Hepatocyte (in vitro differentiated cells): ENCODE data around the gene UCP2. TPM values are rescaled to one million over a fixed set of nuclear protein-coding genes. Genes with fewer than 3 reads are reported as not detected.
"Not testable (repeated sequence)": the region's sequence is repeated elsewhere in the genome, so short reads cannot be mapped to it uniquely, and the experiment has no call there.

ENCODE experiments used
- DNase-seq: peaks from one replicate; pipeline ENCODE4 v3.0.0-alpha.2; 2016; ENCODE audit warnings: low spot score
- H2AFZ ChIP-seq: fragments of 200-600 bp; sonication (generic); 2 replicates; pipeline ENCODE4 v1.6.0; 2016; ENCODE audit warnings: antibody characterized with exemption, mild to moderate bottlenecking
- H3K27ac ChIP-seq: fragments of 200-600 bp; sonication (generic); 2 replicates; pipeline ENCODE4 v1.5.1; 2016; ENCODE audit warnings: mild to moderate bottlenecking
- H3K27me3 ChIP-seq: fragments of 200-600 bp; sonication (generic); 2 replicates; pipeline ENCODE4 v1.6.1; 2016
- H3K36me3 ChIP-seq: fragments of 200-600 bp; sonication (generic); replicated peaks from 2 replicates; pipeline ENCODE4 v1.5.1; 2016; ENCODE audit warnings: low read depth; ENCODE audit not compliant: insufficient read depth
- H3K4me1 ChIP-seq: fragments of 200-600 bp; sonication (generic); 2 replicates; pipeline ENCODE4 v1.5.1; 2016; ENCODE audit warnings: mild to moderate bottlenecking, moderate library complexity; ENCODE audit not compliant: insufficient read depth
- H3K4me2 ChIP-seq: fragments of 200-600 bp; sonication (generic); 2 replicates; pipeline ENCODE4 v1.6.0; 2016
- H3K4me3 ChIP-seq: fragments of 200-600 bp; sonication (generic); 2 replicates; pipeline ENCODE4 v1.5.1; 2016; ENCODE audit warnings: mild to moderate bottlenecking
- H3K79me2 ChIP-seq: fragments of 200-600 bp; sonication (generic); 2 replicates; pipeline ENCODE4 v1.6.0; 2017; ENCODE audit warnings: mild to moderate bottlenecking
- H3K9me2 ChIP-seq: fragments of 200-600 bp; sonication (generic); replicated peaks from 2 replicates; pipeline ENCODE4 v1.6.0; 2017; ENCODE audit warnings: mild to moderate bottlenecking; ENCODE audit not compliant: insufficient read depth
- H3K9me3 ChIP-seq: fragments of 200-600 bp; sonication (generic); 2 replicates; pipeline ENCODE4 v1.5.1; 2016; ENCODE audit warnings: low read depth, mild to moderate bottlenecking
- H4K20me1 ChIP-seq: fragments of 200-600 bp; sonication (generic); 2 replicates; pipeline ENCODE4 v1.6.0; 2016; ENCODE audit warnings: mild to moderate bottlenecking; ENCODE audit not compliant: insufficient read depth, poor library complexity, severe bottlenecking
- CTCF ChIP-seq: fragments of 200-600 bp; sonication (generic); IDR thresholded peaks from 2 replicates; pipeline ENCODE4 v1.5.1; 2016; ENCODE audit warnings: antibody characterized with exemption, mild to moderate bottlenecking; ENCODE audit not compliant: poor library complexity
- EZH2 ChIP-seq: fragments of 200-600 bp; sonication (generic); IDR thresholded peaks from 2 replicates; pipeline ENCODE4 v1.6.1; 2016; ENCODE audit warnings: antibody characterized with exemption, mild to moderate bottlenecking, borderline replicate concordance
- EZH2phosphoT487 ChIP-seq: fragments of 200-600 bp; sonication (generic); IDR thresholded peaks from one replicate; pipeline ENCODE4 v1.6.1; 2018; ENCODE audit warnings: antibody characterized with exemption, mild to moderate bottlenecking, low read depth, moderate library complexity; ENCODE audit not compliant: unreplicated experiment, severe bottlenecking
- WGBS: methylation state at CpG from one replicate; pipeline ENCODE4 v1.1.6; 2016; ENCODE audit warnings: low lambda C conversion rate; ENCODE audit errors: missing lambda C conversion rate; 5-methylcytosine and 5-hydroxymethylcytosine counted together
- polyA plus RNA-seq: library from polyadenylated mRNA; unstranded; fragments of >200 nt; fragmentation: Nextera tagmentation; extraction: Ambion mirVana; gene quantifications from 2 replicates; pipeline ENCODE4 v1.2.1, GENCODE V29; 2016
- total RNA-seq: library from RNA; depleted of rRNA; stranded (reverse); fragments of >200 nt; gene quantifications from 2 replicates; pipeline ENCODE4 v1.2.3, GENCODE V29; 2014

Gene UCP2
- total and polyA plus RNA-seq, 2 experiments from 2014 or later, result 8.0 to 34.9 TPM

DNA sequence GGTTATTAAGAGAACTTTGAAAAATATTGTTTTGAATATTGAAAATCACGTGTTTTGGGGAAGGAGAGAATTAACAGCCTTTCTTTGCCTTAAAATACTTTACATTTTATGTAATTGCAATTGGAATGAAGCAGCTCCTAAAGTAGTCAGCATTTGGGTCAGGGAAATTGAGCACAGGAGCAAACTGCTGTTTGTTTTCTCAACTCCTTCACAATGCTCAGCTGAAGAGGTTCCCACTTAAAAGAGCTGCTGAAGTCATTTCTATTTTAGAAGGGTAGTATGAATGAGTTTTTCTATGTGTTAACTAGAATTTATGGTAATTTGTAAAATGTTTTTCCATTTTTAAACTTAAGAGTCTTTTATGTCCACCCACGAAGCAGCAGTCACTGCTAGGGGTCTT lies 8.1 kb upstream of the UCP2 start:
- Histone ChIP-seq H3K4me1 (no peaks in the 10 kb centered on the region), H3K4me3 (no peak overlapping the region), H3K9me3 (no peaks in the 10 kb centered on the region), H3K79me2 (no peaks in the 10 kb centered on the region), H2AFZ (no peak overlapping the region), H3K4me2 (no peak overlapping the region), H3K27me3 (no peaks in the 10 kb centered on the region), H4K20me1 (no peaks in the 10 kb centered on the region), H3K9me2 (no peaks in the 10 kb centered on the region), H3K27ac (no peak overlapping the region), H3K36me3 (no peaks in the 10 kb centered on the region)
- WGBS, result 76% methylated on average over 2 of the region's 2 CpGs
- TF ChIP-seq EZH2phosphoT487 (no peak), EZH2 (no peak), CTCF (no peak)
- DNase-seq, result no peak

DNA sequence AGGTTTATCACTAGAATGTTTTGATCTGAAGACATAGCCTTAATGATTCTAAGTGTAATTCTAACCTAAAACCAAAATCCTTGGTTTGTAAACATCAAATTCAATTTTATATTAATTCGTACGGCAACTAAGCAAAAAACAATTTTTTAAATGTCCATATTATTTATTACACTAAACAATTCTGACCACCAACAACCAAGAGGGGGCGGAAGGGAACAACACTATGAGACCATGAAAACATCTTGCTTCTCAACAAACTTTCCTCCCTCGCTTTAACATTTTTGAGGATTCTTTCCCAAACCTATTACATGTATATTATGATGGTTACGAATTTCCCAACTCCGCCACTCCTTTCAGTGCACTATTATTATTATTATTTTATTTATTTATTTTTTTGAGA lies 6.5 kb upstream of the UCP2 start:
- no peaks in the 10 kb centered on the region for H3K4me1 ChIP-seq
- no peaks in the 10 kb centered on the region for H4K20me1 ChIP-seq
- no peak overlapping the region for H2AFZ ChIP-seq
- no peaks in the 10 kb centered on the region for H3K36me3 ChIP-seq
- H3K27me3 ChIP-seq, result no peaks in the 10 kb centered on the region
- WGBS, result 91% methylated on average over 6 of the region's 6 CpGs
- no peak overlapping the region for H3K4me2 ChIP-seq
- no peaks in the 10 kb centered on the region for H3K9me3 ChIP-seq
- TF ChIP-seq CTCF (no peak), EZH2 (no peak), EZH2phosphoT487 (no peak)
- no peak for DNase-seq
- no peaks in the 10 kb centered on the region for H3K9me2 ChIP-seq
- H3K4me3 ChIP-seq, result no peak overlapping the region
- no peaks in the 10 kb centered on the region for H3K79me2 ChIP-seq
- no peak overlapping the region for H3K27ac ChIP-seq

DNA sequence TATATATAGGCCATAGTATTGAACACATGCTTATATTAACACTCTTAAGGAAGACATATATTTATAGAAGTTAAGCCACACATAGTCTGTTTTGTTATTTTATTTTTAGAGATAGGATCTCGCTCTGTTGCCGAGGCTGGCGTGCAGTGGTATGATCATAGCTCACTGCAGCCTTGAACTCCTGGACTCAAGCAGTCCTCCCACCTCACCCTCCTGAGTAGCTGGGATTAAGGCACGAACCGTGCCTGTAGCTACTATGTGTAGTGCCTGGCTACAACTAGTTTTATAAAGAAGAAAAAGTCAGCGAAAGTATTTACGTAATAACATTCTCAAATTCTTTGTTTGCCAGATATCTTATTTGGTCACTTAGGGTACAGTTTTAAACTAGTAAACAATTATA lies 5.6 kb upstream of the UCP2 start:
- Histone ChIP-seq H3K9me2 (no peaks in the 10 kb centered on the region), H3K4me1 (peaks cover 6% of the 10 kb centered on the region), H3K27me3 (no peaks in the 10 kb centered on the region), H3K79me2 (no peaks in the 10 kb centered on the region), H3K36me3 (no peaks in the 10 kb centered on the region), H4K20me1 (no peaks in the 10 kb centered on the region), H3K4me3 (no peak overlapping the region), H3K4me2 (no peak overlapping the region), H3K27ac (no peak overlapping the region), H2AFZ (no peak overlapping the region), H3K9me3 (no peaks in the 10 kb centered on the region)
- WGBS, result 93% methylated on average over 7 of the region's 7 CpGs
- TF ChIP-seq EZH2, result no peak
- TF ChIP-seq EZH2phosphoT487, result no peak
- TF ChIP-seq CTCF, result no peak
- DNase-seq, result no peak

DNA sequence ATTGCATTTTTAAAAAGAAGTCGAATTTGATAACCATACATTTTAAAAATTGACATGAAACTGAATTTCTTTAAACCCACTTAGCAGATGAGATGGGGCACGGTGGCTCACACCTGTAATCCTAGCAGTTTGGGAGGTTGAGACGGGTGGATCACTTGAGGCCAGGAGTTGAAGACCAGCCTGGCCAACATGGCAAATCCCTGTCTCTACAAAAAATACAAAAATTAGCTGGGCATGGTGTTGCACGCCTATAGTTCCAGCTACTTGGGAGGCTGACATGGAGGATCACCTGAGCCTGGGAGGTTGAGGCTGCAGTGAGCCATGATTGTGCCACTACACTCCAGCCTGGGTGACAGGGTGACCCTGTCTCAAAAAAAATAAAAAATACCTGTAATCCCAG lies 3.0 kb upstream of the UCP2 start:
- H3K4me3 ChIP-seq, H3K4me2 ChIP-seq, H3K9me3 ChIP-seq, H3K9me2 ChIP-seq, H3K4me1 ChIP-seq, H2AFZ ChIP-seq, H3K79me2 ChIP-seq, H3K27me3 ChIP-seq, H3K36me3 ChIP-seq, H4K20me1 ChIP-seq, DNase-seq, H3K27ac ChIP-seq: not testable (repeated sequence)
- WGBS, result 89% methylated on average over 4 of the region's 4 CpGs
